ENCODE data around the gene CLCN7.

GRCh38 chr16:1445518-1446203, 29.2 kb downstream of the CLCN7 start:
- TF ChIP-seq CTCF (conservative IDR thresholded peaks at IDR 0.05; ENCODE audit: low read depth, low read length) (no peak), EZH2phosphoT487 (IDR thresholded peaks at IDR 0.05; ENCODE audit: borderline replicate concordance, low read length) (no peak), EZH2 (IDR thresholded peaks at IDR 0.05; ENCODE audit: low read length, unreplicated experiment) (no peak)

Data from PC-3 (cell line).